HepG2 (cell line): ENCODE measurements around the gene NKAIN4. TPM values are rescaled to one million over a fixed set of nuclear protein-coding genes. Genes with fewer than 3 reads are reported as not detected.
A peak's percentile ranks its signal among the peaks of the same experiment; 100 is the strongest.

Experiments
- ADNP ChIP-seq: sonication (generic); formaldehyde crosslinking; IDR thresholded peaks from 2 replicates; pipeline ENCODE4 v1.4.0; 2020; ENCODE audit warnings: missing genetic modification reagents
- AKAP8 ChIP-seq: sonication (generic); formaldehyde crosslinking; IDR thresholded peaks from 2 replicates; pipeline ENCODE4 v1.5.1; 2020; ENCODE audit warnings: mild to moderate bottlenecking, missing genetic modification reagents
- ARNT ChIP-seq: fragments of 450-650 bp; IDR thresholded peaks from 2 replicates; pipeline ENCODE4 v1.6.1; 2017
- ATF7-NPFF ChIP-seq: sonication (generic); formaldehyde crosslinking; IDR thresholded peaks from 2 replicates; pipeline ENCODE4 v1.8.1; 2023; ENCODE audit warnings: mild to moderate bottlenecking, low read depth, missing genetic modification reagents, moderate library complexity
- CREB1 ChIP-seq, 2 experiments: fragments of 450-650 bp in 1 of 2; IDR thresholded peaks; 2 replicates each; pipeline ENCODE4 v1.6.1; 2016 to 2017; ENCODE audit warnings: control low read depth in 1 of 2, mild to moderate bottlenecking in 1 of 2, missing compliant biosample characterization in 1 of 2, missing genetic modification characterization in 1 of 2
- FOSL2 ChIP-seq: sonication (generic); formaldehyde crosslinking; IDR thresholded peaks from 2 replicates; pipeline ENCODE4 v1.4.0; 2020; ENCODE audit warnings: missing genetic modification reagents
- NFYB ChIP-seq: sonication (generic); formaldehyde crosslinking; IDR thresholded peaks from 2 replicates; pipeline ENCODE4 v1.4.0; 2020; ENCODE audit warnings: missing genetic modification reagents
- PITX1 ChIP-seq: sonication (generic); formaldehyde crosslinking; IDR thresholded peaks from 2 replicates; pipeline ENCODE4 v1.5.1; 2020; ENCODE audit warnings: mild to moderate bottlenecking, missing genetic modification reagents
- SP140L ChIP-seq: sonication (generic); formaldehyde crosslinking; IDR thresholded peaks from 2 replicates; pipeline ENCODE4 v1.4.0; 2020; ENCODE audit warnings: missing genetic modification reagents, borderline replicate concordance
- TFDP1 ChIP-seq: IDR thresholded peaks from 2 replicates; pipeline ENCODE4 v1.6.1; 2016; ENCODE audit warnings: missing compliant biosample characterization, missing genetic modification reagents, borderline replicate concordance
- YEATS2 ChIP-seq: sonication (generic); formaldehyde crosslinking; IDR thresholded peaks from 2 replicates; pipeline ENCODE4 v1.4.0; 2020; ENCODE audit warnings: missing genetic modification reagents, borderline replicate concordance
- ZNF20 ChIP-seq: sonication (generic); formaldehyde crosslinking; IDR thresholded peaks from 2 replicates; pipeline ENCODE4 v1.4.0; 2020; ENCODE audit warnings: mild to moderate bottlenecking, moderate library complexity, missing genetic modification reagents
- ZNF512B ChIP-seq: sonication (generic); formaldehyde crosslinking; IDR thresholded peaks from 2 replicates; pipeline ENCODE4 v1.5.1; 2020; ENCODE audit warnings: missing genetic modification reagents, mild to moderate bottlenecking, borderline replicate concordance
- ZNF710 ChIP-seq: sonication (generic); formaldehyde crosslinking; IDR thresholded peaks from 2 replicates; pipeline ENCODE4 v1.5.0; 2020; ENCODE audit warnings: mild to moderate bottlenecking, missing genetic modification reagents, borderline replicate concordance
- polyA plus RNA-seq, 8 experiments: library from polyadenylated mRNA; depleted of rRNA in 3 of 8; stranded (reverse) in 7 of 8; unstranded in 1 of 8; fragments of >200 nt; fragmentation: Illumina TruSeq in 4 of 8; extraction: Trizol in 4 of 8; gene quantifications; 2 replicates each; pipeline versions ENCODE4 v1.2.1 to v1.2.3, GENCODE V29; 2011 to 2016; ENCODE audit warnings: low read depth in 4 of 8, missing spikeins in 1 of 8, mixed read lengths in 1 of 8; ENCODE audit not compliant: insufficient read depth in 1 of 8
- total RNA-seq, 5 experiments: library from RNA; depleted of rRNA; stranded (reverse); fragments of >200 nt; fragmentation: Illumina TruSeq; extraction: Trizol; gene quantifications; 2 replicates each; pipeline ENCODE4 v1.2.3, GENCODE V29; 2016; ENCODE audit warnings: low read depth in 1 of 5
- TF ChIP-seq, protein P1 (sequence below): sonication (generic); formaldehyde crosslinking; IDR thresholded peaks from 2 replicates; pipeline ENCODE4 v1.5.1; 2020; ENCODE audit warnings: mild to moderate bottlenecking, missing genetic modification reagents, moderate library complexity
- TF ChIP-seq, protein P2 (sequence below): sonication (generic); formaldehyde crosslinking; IDR thresholded peaks from 2 replicates; pipeline ENCODE4 v1.9.0; 2021; ENCODE audit warnings: missing genetic modification reagents, borderline replicate concordance

The NKAIN4 gene
- total and polyA plus RNA-seq, 2 of the 13 experiments (the other 11 are each of a cell fraction or from before 2014, with no cell fraction given), result not detected

- TF ChIP-seq ZNF512B (CRISPR knock-in tag) (no peak), CREB1 (IDR thresholded peaks at IDR 0.05) (no peak), CREB1 (CRISPR knock-in tag; IDR thresholded peaks at IDR 0.05) (no peak), SP140L (no peak), ATF7-NPFF (CRISPR knock-in tag) (no peak), PITX1 (CRISPR knock-in tag) (no peak), AKAP8 (no peak), YEATS2 (CRISPR knock-in tag) (no peak), ZNF710 (CRISPR knock-in tag) (no peak), NFYB (CRISPR knock-in tag) (no peak), FOSL2 (CRISPR knock-in tag) (no peak), ZNF20 (CRISPR knock-in tag) (no peak), ARNT (no peak), TFDP1 (0 out of 2 replicates have a peak, but pooled peaks have one; percentile 11), ADNP (CRISPR knock-in tag) (no peak)
- TF ChIP-seq, protein P1, sequence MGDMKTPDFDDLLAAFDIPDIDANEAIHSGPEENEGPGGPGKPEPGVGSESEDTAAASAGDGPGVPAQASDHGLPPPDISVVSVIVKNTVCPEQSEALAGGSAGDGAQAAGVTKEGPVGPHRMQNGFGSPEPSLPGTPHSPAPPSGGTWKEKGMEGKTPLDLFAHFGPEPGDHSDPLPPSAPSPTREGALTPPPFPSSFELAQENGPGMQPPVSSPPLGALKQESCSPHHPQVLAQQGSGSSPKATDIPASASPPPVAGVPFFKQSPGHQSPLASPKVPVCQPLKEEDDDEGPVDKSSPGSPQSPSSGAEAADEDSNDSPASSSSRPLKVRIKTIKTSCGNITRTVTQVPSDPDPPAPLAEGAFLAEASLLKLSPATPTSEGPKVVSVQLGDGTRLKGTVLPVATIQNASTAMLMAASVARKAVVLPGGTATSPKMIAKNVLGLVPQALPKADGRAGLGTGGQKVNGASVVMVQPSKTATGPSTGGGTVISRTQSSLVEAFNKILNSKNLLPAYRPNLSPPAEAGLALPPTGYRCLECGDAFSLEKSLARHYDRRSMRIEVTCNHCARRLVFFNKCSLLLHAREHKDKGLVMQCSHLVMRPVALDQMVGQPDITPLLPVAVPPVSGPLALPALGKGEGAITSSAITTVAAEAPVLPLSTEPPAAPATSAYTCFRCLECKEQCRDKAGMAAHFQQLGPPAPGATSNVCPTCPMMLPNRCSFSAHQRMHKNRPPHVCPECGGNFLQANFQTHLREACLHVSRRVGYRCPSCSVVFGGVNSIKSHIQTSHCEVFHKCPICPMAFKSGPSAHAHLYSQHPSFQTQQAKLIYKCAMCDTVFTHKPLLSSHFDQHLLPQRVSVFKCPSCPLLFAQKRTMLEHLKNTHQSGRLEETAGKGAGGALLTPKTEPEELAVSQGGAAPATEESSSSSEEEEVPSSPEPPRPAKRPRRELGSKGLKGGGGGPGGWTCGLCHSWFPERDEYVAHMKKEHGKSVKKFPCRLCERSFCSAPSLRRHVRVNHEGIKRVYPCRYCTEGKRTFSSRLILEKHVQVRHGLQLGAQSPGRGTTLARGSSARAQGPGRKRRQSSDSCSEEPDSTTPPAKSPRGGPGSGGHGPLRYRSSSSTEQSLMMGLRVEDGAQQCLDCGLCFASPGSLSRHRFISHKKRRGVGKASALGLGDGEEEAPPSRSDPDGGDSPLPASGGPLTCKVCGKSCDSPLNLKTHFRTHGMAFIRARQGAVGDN (CRISPR knock-in tag), result no peak
- TF ChIP-seq, protein P2, sequence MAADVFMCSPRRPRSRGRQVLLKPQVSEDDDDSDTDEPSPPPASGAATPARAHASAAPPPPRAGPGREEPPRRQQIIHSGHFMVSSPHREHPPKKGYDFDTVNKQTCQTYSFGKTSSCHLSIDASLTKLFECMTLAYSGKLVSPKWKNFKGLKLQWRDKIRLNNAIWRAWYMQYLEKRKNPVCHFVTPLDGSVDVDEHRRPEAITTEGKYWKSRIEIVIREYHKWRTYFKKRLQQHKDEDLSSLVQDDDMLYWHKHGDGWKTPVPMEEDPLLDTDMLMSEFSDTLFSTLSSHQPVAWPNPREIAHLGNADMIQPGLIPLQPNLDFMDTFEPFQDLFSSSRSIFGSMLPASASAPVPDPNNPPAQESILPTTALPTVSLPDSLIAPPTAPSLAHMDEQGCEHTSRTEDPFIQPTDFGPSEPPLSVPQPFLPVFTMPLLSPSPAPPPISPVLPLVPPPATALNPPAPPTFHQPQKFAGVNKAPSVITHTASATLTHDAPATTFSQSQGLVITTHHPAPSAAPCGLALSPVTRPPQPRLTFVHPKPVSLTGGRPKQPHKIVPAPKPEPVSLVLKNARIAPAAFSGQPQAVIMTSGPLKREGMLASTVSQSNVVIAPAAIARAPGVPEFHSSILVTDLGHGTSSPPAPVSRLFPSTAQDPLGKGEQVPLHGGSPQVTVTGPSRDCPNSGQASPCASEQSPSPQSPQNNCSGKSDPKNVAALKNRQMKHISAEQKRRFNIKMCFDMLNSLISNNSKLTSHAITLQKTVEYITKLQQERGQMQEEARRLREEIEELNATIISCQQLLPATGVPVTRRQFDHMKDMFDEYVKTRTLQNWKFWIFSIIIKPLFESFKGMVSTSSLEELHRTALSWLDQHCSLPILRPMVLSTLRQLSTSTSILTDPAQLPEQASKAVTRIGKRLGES (CRISPR knock-in tag), result no peak
Measured at GRCh38 chr20:63216849-63217471, 37.3 kb downstream of the NKAIN4 start (continued).
